GM21381 (cell line): ENCODE results near the gene TRIM69.

Source experiments
- ATAC-seq: cut with Tn5 transposase; IDR thresholded peaks from one replicate; pipeline ENCODE4 v1.9.1; 2021; ENCODE audit warnings: mild to moderate bottlenecking, moderate library complexity; ENCODE audit not compliant: unreplicated experiment

Gene TRIM69

GRCh38 chr15:44801364-44801763 is 65.0 kb downstream of the TRIM69 start:
- no peak for ATAC-seq

GRCh38 chr15:44801797-44802196 is 65.5 kb downstream of the TRIM69 start:
- ATAC-seq: no peak

GRCh38 chr15:44802336-44802735 is 66.0 kb downstream of the TRIM69 start:
- ATAC-seq: no peak

- no peak for ATAC-seq
These were observed 68.1 kb downstream of the TRIM69 start for GRCh38 chr15:44804298-44805046.

GRCh38 chr15:44808557-44808956 is 72.2 kb downstream of the TRIM69 start:
- no peak for ATAC-seq

- ATAC-seq: no peak
These were observed 73.9 kb downstream of the TRIM69 start for GRCh38 chr15:44810237-44810636.

GRCh38 chr15:44811337-44811736 is 75.0 kb downstream of the TRIM69 start:
- ATAC-seq: no peak

GRCh38 chr15:44812029-44812517 is 75.7 kb downstream of the TRIM69 start:
- ATAC-seq: no peak

GRCh38 chr15:44813231-44813630 is 76.9 kb downstream of the TRIM69 start:
- ATAC-seq: no peak
